ES-I3 (cell line): ENCODE results near the gene HPS3.

Source experiments
- H3K36me3 ChIP-seq: 2 replicates; pipeline ENCODE4 v1.6.1; 2013; ENCODE audit warnings: mild to moderate bottlenecking, low read length, control low read depth, moderate library complexity; ENCODE audit not compliant: insufficient read depth
- H3K4me1 ChIP-seq: 2 replicates; pipeline ENCODE4 v1.6.1; 2013; ENCODE audit warnings: mild to moderate bottlenecking, control low read depth, low read length; ENCODE audit not compliant: insufficient read depth
- H3K9ac ChIP-seq: 2 replicates; pipeline ENCODE4 v1.6.1; 2013; ENCODE audit warnings: low read depth, mild to moderate bottlenecking, low read length, moderate library complexity
- H3K9me3 ChIP-seq: 2 replicates; pipeline ENCODE4 v1.6.1; 2013; ENCODE audit warnings: mild to moderate bottlenecking, low read length, moderate library complexity; ENCODE audit not compliant: control insufficient read depth, insufficient read depth

Gene HPS3

GRCh38 chr3:149101154-149101553, 28.3 kb upstream of the HPS3 start:
- H3K4me1 ChIP-seq, result no peaks in the 10 kb centered on the region
- no peaks in the 10 kb centered on the region for H3K36me3 ChIP-seq
- no peaks in the 10 kb centered on the region; the same call in none of the 2 replicates for H3K9me3 ChIP-seq
- no peak overlapping the region for H3K9ac ChIP-seq

GRCh38 chr3:149101641-149102040, 27.8 kb upstream of the HPS3 start:
- no peaks in the 10 kb centered on the region for H3K36me3 ChIP-seq
- no peaks in the 10 kb centered on the region for H3K4me1 ChIP-seq
- no peak overlapping the region for H3K9ac ChIP-seq
- H3K9me3 ChIP-seq, result no peaks in the 10 kb centered on the region; the same call in none of the 2 replicates

GRCh38 chr3:149104484-149104883, 25.0 kb upstream of the HPS3 start:
- no peaks in the 10 kb centered on the region for H3K4me1 ChIP-seq
- no peaks in the 10 kb centered on the region for H3K36me3 ChIP-seq
- peaks cover 5% of the 10 kb centered on the region for H3K9me3 ChIP-seq
- H3K9ac ChIP-seq, result no peak overlapping the region

GRCh38 chr3:149114458-149114857, 15.0 kb upstream of the HPS3 start:
- H3K9ac ChIP-seq, result no peak overlapping the region
- no peaks in the 10 kb centered on the region for H3K36me3 ChIP-seq
- no peaks in the 10 kb centered on the region; the same call in 1 of the 2 replicates for H3K9me3 ChIP-seq
- peaks cover 9% of the 10 kb centered on the region; the same call in 1 of the 2 replicates for H3K4me1 ChIP-seq

GRCh38 chr3:149115114-149115513, 14.3 kb upstream of the HPS3 start:
- Histone ChIP-seq H3K36me3 (no peaks in the 10 kb centered on the region), H3K4me1 (peaks cover 9% of the 10 kb centered on the region; the same call in 1 of the 2 replicates), H3K9me3 (no peaks in the 10 kb centered on the region; the same call in 1 of the 2 replicates), H3K9ac (no peak overlapping the region)

- no peaks in the 10 kb centered on the region for H3K36me3 ChIP-seq
- H3K9me3 ChIP-seq, result no peaks in the 10 kb centered on the region; the same call in 1 of the 2 replicates
- H3K9ac ChIP-seq, result no peak overlapping the region
- peaks cover 9% of the 10 kb centered on the region; the same call in 1 of the 2 replicates for H3K4me1 ChIP-seq
Observed at GRCh38 chr3:149118724-149119123, 10.7 kb upstream of the HPS3 start.

GRCh38 chr3:149119466-149119865, 10.0 kb upstream of the HPS3 start:
- Histone ChIP-seq H3K9me3 (no peaks in the 10 kb centered on the region; the same call in 1 of the 2 replicates), H3K4me1 (peaks cover 8% of the 10 kb centered on the region; the same call in 1 of the 2 replicates), H3K36me3 (no peaks in the 10 kb centered on the region), H3K9ac (no peak overlapping the region)

- H3K9ac ChIP-seq, result no peak overlapping the region
- 0 out of 2 replicates have a peak, but pooled peaks cover under 1% of the 10 kb centered on the region for H3K4me1 ChIP-seq
- H3K36me3 ChIP-seq, result no peaks in the 10 kb centered on the region
- no peaks in the 10 kb centered on the region; the same call in 1 of the 2 replicates for H3K9me3 ChIP-seq
Observed at GRCh38 chr3:149120051-149120972, 9.1 kb upstream of the HPS3 start.

- H3K9ac ChIP-seq, result no peak overlapping the region
- no peaks in the 10 kb centered on the region for H3K9me3 ChIP-seq
Observed at GRCh38 chr3:149122721-149123578, 6.5 kb upstream of the HPS3 start.

GRCh38 chr3:149128821-149129220, 617 bp upstream of the HPS3 start:
- no peaks in the 10 kb centered on the region for H3K36me3 ChIP-seq
- H3K9ac ChIP-seq, result peak overlapping the region; percentile 96; the same call in 1 of the 2 replicates
- H3K4me1 ChIP-seq, result peaks cover 13% of the 10 kb centered on the region
- H3K9me3 ChIP-seq, result no peaks in the 10 kb centered on the region

More at GRCh38 chr3:149122721-149123578, 6.5 kb upstream of the HPS3 start:
- Histone ChIP-seq H3K4me1 (no peaks in the 10 kb centered on the region), H3K36me3 (no peaks in the 10 kb centered on the region)

- H3K4me1 ChIP-seq, result peaks cover 13% of the 10 kb centered on the region
- H3K9me3 ChIP-seq, result no peaks in the 10 kb centered on the region
- H3K9ac ChIP-seq, result 0 out of 2 replicates have a peak overlapping the region, but pooled peaks have one; percentile 96
- H3K36me3 ChIP-seq, result no peaks in the 10 kb centered on the region
Observed at GRCh38 chr3:149131589-149131988, 2.2 kb downstream of the HPS3 start.

- H3K36me3 ChIP-seq, result no peaks in the 10 kb centered on the region
- no peaks in the 10 kb centered on the region for H3K9me3 ChIP-seq
- peaks cover 19% of the 10 kb centered on the region for H3K4me1 ChIP-seq
- no peak overlapping the region for H3K9ac ChIP-seq
Observed at GRCh38 chr3:149134575-149134974, 5.1 kb downstream of the HPS3 start.

GRCh38 chr3:149142682-149143081, 13.2 kb downstream of the HPS3 start:
- H3K9me3 ChIP-seq, result no peaks in the 10 kb centered on the region
- H3K9ac ChIP-seq, result no peak overlapping the region
- H3K36me3 ChIP-seq, result peaks cover 22% of the 10 kb centered on the region
- H3K4me1 ChIP-seq, result peaks cover 13% of the 10 kb centered on the region

GRCh38 chr3:149145356-149145755, 15.9 kb downstream of the HPS3 start:
- H3K4me1 ChIP-seq, result no peaks in the 10 kb centered on the region; the same call in 1 of the 2 replicates
- no peak overlapping the region for H3K9ac ChIP-seq
- peaks cover 19% of the 10 kb centered on the region for H3K36me3 ChIP-seq

More at GRCh38 chr3:149145356-149145755, 15.9 kb downstream of the HPS3 start:
- H3K9me3 ChIP-seq, result no peaks in the 10 kb centered on the region
